Fibroblast of the aortic adventitia (primary cell): ENCODE measurements around the gene ACTN2. TPM values are rescaled to one million over a fixed set of nuclear protein-coding genes. Genes with fewer than 3 reads are reported as not detected.
A peak's percentile ranks its signal among the peaks of the same experiment; 100 is the strongest.

Experiments used
- DNase-seq: peaks from one replicate; pipeline ENCODE4 v3.0.0-alpha.2; 2010; ENCODE audit warnings: low read depth
- H3K4me3 ChIP-seq: 2 replicates; pipeline ENCODE4 v1.5.1; 2011; ENCODE audit warnings: low read depth, mild to moderate bottlenecking, control low read depth, low read length, moderate library complexity
- CTCF ChIP-seq: IDR thresholded peaks from 2 replicates; pipeline ENCODE4 v1.5.1; 2011; ENCODE audit warnings: mild to moderate bottlenecking, low read length, control low read depth, inconsistent platforms; ENCODE audit not compliant: insufficient read depth
- total RNA-seq: library from RNA; depleted of rRNA; stranded (reverse); fragments of >200 nt; gene quantifications from 2 replicates; pipeline ENCODE4 v1.2.3, GENCODE V29; 2012; ENCODE audit warnings: low replicate concordance

ACTN2 gene
- total RNA-seq, 1 donor: 0.18 TPM

- DNase-seq: peak; percentile 19
- H3K4me3 ChIP-seq: no peak overlapping the region
- TF ChIP-seq CTCF: peak; percentile 2
These were observed 67.2 kb downstream of the ACTN2 start for GRCh38 chr1:236753516-236753915.

- no peak for DNase-seq
- no peak overlapping the region for H3K4me3 ChIP-seq
- no peak for TF ChIP-seq CTCF
These were observed 67.7 kb downstream of the ACTN2 start for GRCh38 chr1:236753964-236754363.

GRCh38 chr1:236754525-236755210, 68.4 kb downstream of the ACTN2 start:
- no peak overlapping the region for H3K4me3 ChIP-seq
- no peak for TF ChIP-seq CTCF
- DNase-seq: no peak

- DNase-seq: no peak
- H3K4me3 ChIP-seq: no peak overlapping the region
- no peak for TF ChIP-seq CTCF
These were observed 71.3 kb downstream of the ACTN2 start for GRCh38 chr1:236757640-236758039.

GRCh38 chr1:236759252-236759859, 73.1 kb downstream of the ACTN2 start:
- peak; percentile 60 for TF ChIP-seq CTCF
- DNase-seq: peak; percentile 65

GRCh38 chr1:236760480-236760879, 74.2 kb downstream of the ACTN2 start:
- no peak overlapping the region for H3K4me3 ChIP-seq
- DNase-seq: no peak
- TF ChIP-seq CTCF: no peak

More at GRCh38 chr1:236759252-236759859, 73.1 kb downstream of the ACTN2 start:
- no peak overlapping the region for H3K4me3 ChIP-seq
